ENCODE data around the gene GLCE.

Gene GLCE

DNA sequence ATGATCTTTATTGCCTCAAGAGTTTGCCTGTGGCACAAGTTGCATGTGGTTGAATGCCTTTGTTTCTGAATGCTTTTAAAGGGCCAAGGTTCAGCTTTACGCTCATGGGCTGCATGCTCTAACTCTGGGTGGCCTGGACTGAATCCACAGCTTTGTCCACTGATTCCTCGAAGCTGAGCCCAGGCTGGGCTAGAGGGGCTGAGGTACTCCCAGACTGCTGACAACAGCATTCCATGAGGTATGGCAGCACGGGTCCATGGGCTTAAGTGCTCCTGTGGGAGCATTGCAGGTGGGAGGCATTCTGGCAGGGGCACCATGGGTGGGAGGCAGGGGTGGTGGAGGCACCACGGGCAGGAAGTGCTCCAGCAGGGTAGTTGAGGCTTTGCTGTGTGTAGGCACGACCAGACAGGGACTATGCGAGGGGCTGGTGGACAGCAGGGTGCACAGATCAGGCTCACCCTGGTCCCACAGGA lies 61.6 kb downstream of the GLCE start:
- no peak for TF ChIP-seq ZNF274 (IDR thresholded peaks at IDR 0.05; ENCODE audit: low read depth, low read length)

DNA sequence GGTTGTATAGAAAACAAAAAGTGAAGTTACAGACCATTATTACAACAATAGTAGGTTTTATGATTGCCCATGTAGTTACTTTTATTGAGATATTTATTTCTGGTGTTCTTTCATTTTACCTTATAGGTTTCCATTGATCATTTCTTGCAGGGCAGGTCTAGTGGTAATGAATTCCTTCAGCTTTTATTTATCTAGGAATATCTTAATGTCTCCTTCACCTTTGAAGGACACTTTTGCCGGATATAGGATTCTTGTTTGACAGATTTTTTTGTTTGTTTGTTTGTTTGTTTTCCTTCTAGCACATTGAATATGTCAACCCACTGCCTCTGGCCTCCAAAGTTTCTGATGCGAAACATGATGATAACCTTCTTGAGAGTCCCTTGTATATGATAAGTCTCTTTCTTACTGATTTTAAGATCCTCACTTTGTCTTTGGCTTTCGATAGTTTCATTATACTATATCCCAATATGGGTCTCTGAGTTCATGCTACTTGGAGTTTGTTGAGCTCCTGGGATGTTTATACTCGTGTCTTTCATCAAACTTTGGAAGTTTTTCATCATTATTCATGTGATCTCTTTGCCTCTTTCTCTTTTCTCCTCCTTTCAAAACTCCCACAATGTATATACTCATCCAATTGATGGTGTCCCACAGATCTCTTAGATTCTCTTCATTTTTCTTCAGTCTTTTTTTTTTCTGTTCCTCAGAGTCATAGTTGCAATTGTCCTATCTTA lies 62.8 kb downstream of the GLCE start:
- H3K4me3 ChIP-seq (ENCODE audit: low read length) = no peak overlapping the region
- TF ChIP-seq ZNF274 (IDR thresholded peaks at IDR 0.05; ENCODE audit: low read depth, low read length) = no peak

More for the DNA sequence above, 61.6 kb downstream of the GLCE start:
- H3K4me3 ChIP-seq (ENCODE audit: low read length) = no peak overlapping the region

DNA sequence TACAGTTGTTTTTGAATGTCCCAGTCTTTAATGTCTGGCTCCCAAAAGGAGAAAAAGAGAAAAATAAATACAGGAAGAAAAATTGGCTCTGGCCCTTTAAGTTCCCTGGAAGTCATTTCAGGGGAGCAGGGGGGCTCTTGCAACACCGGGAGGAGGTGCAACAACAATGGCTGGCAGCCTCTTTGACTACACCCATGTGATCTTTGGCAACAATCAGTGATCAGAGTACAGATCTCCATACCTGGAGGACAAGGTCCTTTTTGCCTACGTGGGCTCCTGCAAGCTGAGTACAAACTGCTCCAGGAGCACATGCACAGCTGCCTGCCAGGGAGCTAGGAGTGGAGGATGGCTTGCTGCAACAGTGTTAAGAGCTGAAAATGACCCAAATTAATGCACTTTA lies 63.9 kb downstream of the GLCE start:
- TF ChIP-seq ZNF274 (IDR thresholded peaks at IDR 0.05; ENCODE audit: low read depth, low read length) = no peak
- no peak overlapping the region for H3K4me3 ChIP-seq (ENCODE audit: low read length)

DNA sequence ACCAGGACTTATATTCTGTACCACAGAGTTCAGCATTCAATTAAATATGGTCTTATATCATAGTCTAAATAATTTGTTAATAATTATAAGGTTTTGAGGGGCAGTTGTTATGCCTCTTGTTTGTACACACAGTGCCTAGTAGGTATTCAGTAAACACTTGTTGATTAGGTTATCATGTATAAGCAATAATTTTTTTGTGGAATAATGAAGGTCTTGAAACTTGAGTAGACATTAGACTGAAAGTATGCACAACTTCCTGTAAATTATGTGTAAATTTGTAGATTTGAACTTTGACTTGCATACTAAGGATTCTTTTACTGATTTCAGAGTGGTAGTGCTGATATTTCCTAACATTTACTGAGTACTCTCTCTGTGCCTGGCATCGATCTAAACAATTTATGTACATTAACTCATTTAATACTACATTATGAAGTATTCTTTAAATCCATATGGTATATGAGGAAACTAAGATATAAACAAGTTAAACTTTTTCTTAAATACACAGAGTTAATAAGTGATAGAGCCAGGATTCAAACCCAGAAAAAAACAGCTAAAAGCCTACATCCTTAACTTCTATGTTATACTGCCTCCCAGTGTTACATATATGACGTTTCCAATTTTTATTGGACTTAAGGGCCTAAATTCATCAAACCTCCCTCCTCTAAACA lies 65.1 kb downstream of the GLCE start:
- H3K4me3 ChIP-seq (ENCODE audit: low read length) = no peak overlapping the region
- TF ChIP-seq ZNF274 (IDR thresholded peaks at IDR 0.05; ENCODE audit: low read depth, low read length) = no peak

DNA sequence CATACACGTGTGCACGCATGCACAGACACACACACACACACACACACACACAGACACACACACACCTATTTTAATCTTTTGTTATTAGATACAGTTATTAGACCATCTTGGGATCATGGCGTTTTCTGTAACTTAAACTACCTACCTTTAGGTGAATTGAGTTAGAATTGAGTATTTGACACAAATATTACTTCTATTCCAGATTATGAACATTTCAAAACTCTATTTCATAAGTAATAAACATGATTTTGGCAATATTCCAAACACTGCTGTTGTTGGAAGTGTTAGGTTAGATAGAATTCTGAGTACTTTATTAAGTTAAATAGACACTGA lies 65.6 kb downstream of the GLCE start:
- no peak overlapping the region for H3K4me3 ChIP-seq (ENCODE audit: low read length)
- TF ChIP-seq ZNF274 (IDR thresholded peaks at IDR 0.05; ENCODE audit: low read depth, low read length) = no peak

DNA sequence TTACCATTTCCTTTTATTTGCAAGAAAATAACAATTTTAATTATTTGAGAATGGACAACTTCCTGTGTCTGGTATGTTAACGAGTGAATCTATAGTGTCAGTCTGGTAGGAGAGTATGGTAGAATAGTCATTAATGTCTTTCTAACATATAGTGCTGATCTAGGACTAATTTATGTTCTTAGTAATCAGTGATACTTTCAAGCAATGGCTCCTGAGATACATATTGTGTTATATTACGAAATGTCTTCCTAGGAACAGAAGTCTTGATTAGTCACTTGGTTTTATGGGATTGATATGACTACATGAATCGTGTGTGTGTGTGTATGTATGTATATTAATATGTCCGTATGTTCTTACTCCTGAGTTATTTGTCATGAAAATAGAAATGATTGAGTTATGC lies 71.7 kb downstream of the GLCE start:
- TF ChIP-seq ZNF274 (IDR thresholded peaks at IDR 0.05; ENCODE audit: low read depth, low read length) = no peak
- no peak overlapping the region for H3K4me3 ChIP-seq (ENCODE audit: low read length)

DNA sequence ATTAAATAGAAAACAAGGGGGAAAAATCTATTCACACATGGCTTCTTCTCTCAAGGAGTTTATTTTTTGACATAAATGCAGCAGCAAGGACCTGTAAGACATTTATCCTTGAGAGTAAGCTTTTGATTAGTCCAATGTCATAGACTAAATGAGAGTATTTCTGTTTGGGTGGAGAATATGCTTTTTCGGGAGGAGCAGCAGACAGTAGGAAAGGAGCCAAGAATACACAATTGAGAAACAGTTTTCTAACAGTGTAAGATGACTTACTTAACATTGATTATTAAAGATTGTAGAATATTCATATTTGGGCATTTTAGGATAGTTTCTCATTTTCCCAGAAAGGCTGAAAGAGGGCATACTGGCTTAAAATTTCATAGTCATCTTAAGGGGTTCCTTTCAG lies 72.3 kb downstream of the GLCE start:
- H3K4me3 ChIP-seq (ENCODE audit: low read length) = no peak overlapping the region
- TF ChIP-seq ZNF274 (IDR thresholded peaks at IDR 0.05; ENCODE audit: low read depth, low read length) = no peak

DNA sequence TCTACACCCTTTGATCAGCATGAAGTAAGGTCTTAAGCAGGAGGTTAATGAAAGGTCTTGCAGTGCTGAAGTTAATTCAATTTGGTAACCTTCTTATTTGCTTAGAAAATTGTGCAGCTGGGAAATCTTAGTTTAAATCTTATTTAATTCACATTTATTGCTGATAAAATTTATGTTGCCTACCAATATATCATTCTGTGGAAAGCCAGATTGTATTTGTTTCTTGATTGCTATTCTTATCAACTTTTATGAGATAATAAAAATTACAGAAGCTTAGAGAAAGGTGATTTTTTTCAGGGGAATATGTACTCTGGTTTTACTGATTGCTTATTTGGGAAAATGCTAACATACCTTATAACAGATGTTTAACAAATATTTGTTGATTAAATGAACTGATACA lies 74.2 kb downstream of the GLCE start:
- H3K4me3 ChIP-seq (ENCODE audit: low read length) = no peak overlapping the region
- TF ChIP-seq ZNF274 (IDR thresholded peaks at IDR 0.05; ENCODE audit: low read depth, low read length) = no peak

DNA sequence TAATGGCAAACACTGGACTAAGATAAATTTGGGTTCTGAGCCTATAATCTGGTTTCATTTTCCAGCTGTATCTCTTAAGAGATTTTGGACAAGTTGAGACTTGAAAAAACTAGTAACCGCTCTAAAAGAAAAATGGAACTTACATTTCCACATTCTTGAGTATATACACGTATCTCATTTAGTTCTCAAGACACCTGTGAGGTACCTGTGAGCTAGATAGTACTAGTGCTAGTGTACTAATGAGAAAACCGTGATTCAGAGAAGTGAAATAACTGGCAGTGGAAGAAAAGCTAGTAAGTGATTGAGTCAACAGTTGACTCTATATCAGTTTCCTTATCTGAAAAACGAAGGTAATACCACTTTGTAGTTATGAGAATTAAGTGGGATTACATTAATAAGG lies 76.1 kb downstream of the GLCE start:
- no peak for TF ChIP-seq ZNF274 (IDR thresholded peaks at IDR 0.05; ENCODE audit: low read depth, low read length)
- H3K4me3 ChIP-seq (ENCODE audit: low read length) = no peak overlapping the region

DNA sequence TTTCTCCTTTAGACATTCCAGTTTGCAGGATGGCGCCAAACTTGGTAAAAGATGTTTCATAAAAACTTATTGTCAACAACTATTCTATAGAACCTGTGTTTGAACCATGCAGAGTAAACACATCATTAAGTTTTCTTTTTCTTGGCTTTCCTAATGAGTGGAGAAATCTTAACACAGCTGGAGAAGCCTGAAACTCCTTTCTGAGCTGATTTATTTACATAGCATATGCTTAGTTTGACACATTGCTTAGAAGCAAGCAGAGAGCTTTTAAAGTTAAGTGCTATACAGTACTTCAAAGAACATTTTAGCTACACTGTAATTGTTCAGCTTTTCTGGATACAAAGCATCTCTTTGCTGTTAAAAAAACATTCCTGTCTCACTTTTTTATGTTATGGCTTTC lies 77.3 kb downstream of the GLCE start:
- H3K4me3 ChIP-seq (ENCODE audit: low read length) = no peak overlapping the region
- no peak for TF ChIP-seq ZNF274 (IDR thresholded peaks at IDR 0.05; ENCODE audit: low read depth, low read length)

DNA sequence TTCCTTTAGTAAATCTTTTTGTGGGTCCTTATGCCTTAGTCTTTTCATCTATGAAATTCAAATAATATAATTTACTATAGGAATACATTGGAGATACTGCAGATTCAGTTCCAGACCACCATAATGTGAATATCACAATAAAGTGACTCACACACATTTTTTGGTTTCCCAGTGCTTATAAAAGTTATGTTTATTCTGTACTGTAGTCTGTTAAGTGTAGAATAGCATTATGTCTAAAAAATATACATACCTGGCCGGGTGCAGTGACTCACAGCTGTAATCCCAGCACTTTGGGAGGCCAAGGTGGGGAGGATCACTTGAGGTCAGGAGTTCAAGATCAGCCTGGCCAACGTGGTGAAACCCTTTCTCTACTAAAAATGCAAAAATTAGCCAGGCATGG lies 84.4 kb downstream of the GLCE start:
- TF ChIP-seq ZNF274 (IDR thresholded peaks at IDR 0.05; ENCODE audit: low read depth, low read length) = no peak
- H3K4me3 ChIP-seq (ENCODE audit: low read length) = no peak overlapping the region

DNA sequence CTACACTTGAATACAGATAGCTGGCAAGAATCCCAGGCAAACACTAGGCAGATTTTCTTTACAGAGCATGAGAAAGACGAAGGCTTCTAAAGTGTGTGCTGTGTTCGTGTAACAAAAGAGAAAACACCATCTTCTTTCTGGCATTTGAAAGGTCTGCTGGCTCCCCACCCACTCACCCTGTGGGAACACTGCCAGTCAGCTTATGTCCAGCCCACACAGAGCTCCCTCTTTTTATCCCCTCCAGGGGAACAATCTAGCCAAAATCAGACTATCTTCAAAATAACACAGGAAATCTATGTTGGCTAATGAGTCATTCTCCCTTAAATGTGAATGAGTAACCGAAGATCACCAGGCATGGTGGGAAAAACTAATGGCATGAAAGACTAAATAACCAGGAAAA lies 92.7 kb downstream of the GLCE start:
- no peak for TF ChIP-seq ZNF274 (IDR thresholded peaks at IDR 0.05; ENCODE audit: low read depth, low read length)
- H3K4me3 ChIP-seq (ENCODE audit: low read length) = no peak overlapping the region

DNA sequence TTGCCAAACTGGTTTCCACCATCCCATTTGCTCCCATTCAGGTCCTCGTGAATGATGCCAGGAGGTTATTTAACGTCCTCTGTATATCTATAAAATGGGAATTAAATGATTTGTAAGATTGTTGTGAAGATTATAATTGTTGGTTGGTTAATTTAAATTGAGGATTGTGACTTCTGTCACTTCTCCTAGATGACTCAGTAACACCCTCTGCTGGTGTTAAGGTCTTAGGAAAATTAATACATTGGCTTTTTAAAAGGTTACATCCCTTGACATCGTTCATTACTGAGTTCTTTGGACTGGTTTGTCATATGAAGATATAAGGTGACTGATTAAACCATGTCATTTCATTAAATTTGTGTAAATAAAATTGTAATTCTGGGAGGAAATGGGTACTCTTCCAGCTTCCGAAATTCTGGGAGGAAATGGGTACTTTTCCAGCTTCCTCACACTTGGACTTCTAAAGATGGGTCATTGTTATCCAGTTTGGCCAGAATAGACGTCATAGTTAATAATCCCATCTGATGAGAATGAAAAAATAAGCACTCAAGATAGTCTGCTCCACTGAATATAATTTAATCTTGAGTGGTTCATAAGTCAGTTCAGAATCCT lies 105.0 kb downstream of the GLCE start:
- no peak for TF ChIP-seq ZNF274 (IDR thresholded peaks at IDR 0.05; ENCODE audit: low read depth, low read length)
- no peak overlapping the region for H3K4me3 ChIP-seq (ENCODE audit: low read length)

DNA sequence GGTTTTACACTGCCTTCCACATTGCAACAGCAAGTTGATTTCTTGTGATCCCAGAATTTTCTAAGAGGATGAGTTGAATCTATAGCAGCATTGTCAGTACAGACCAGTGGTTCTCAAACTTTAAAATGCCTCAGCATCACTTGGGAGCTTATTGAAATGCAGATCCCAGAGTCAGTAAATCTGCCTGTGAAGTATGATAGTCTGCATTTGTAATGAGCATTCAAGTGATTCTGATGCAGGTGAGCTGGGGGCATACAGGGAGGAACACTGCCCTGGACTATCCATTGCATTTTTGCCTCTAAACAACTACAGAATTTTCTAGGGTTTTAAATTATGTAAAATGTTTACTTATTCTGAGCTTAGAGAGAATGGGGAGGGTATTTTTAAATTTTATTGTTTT lies 110.8 kb downstream of the GLCE start:
- H3K4me3 ChIP-seq (ENCODE audit: low read length) = no peak overlapping the region
- TF ChIP-seq ZNF274 (IDR thresholded peaks at IDR 0.05; ENCODE audit: low read depth, low read length) = no peak

DNA sequence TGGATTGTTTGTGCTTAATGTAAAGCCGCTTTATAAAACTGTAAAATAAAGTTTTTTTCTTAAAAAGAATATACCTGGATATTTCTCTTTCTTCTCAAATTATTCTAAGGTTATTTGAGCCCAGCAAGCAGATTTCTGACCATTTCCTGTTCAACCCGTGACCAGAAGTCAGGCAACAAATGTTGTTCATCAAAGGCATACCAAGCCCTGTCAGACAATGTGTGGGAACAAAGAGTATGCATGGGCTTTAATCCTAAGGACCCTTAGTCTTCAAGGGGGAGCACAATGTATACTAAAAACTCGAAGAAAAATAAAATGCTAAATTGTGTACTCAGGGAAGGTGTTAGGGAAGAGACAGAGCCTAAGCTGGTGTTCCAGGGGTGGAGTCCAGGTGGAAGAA lies 111.7 kb downstream of the GLCE start:
- no peak for TF ChIP-seq ZNF274 (IDR thresholded peaks at IDR 0.05; ENCODE audit: low read depth, low read length)
- no peak overlapping the region for H3K4me3 ChIP-seq (ENCODE audit: low read length)
